OCI-LY3 (cell line): Measurements from ENCODE around the gene CBR1.
"Not testable (repeated sequence)": the region's sequence is repeated elsewhere in the genome, so short reads cannot be mapped to it uniquely, and the experiment has no call there.

Experiments used
- H2AFZ ChIP-seq: fragments of 200-600, 300-600 bp; shearing (Covaris generic); 2 replicates; pipeline ENCODE4 v1.6.0; 2014; ENCODE audit warnings: antibody characterized with exemption, low read depth, low read length
- H3K27ac ChIP-seq: fragments of 200-600, 300-600 bp; sonication (generic); 2 replicates; pipeline ENCODE4 v1.5.1; 2014; ENCODE audit warnings: mild to moderate bottlenecking, low read length, moderate library complexity, mixed read lengths
- H3K27me3 ChIP-seq: fragments of 200-600, 300-600 bp; sonication (generic); 2 replicates; pipeline ENCODE4 v1.6.1; 2014; ENCODE audit warnings: low read depth, low read length, mixed read lengths
- H3K36me3 ChIP-seq: fragments of 200-600, 300-600 bp; sonication (generic); replicated peaks from 2 replicates; pipeline ENCODE3; 2014; ENCODE audit warnings: low read depth, low read length, mixed read lengths
- H3K4me1 ChIP-seq: fragments of 300-600, 200-600 bp; sonication (generic); 2 replicates; pipeline ENCODE4 v1.6.1; 2014; ENCODE audit warnings: low read length, mixed read lengths
- H3K4me2 ChIP-seq: fragments of 200-600, 300-600 bp; sonication (generic); 2 replicates; pipeline ENCODE4 v1.6.1; 2014; ENCODE audit warnings: low read length, mixed read lengths
- H3K4me3 ChIP-seq: fragments of 300-600, 200-600 bp; sonication (generic); 2 replicates; pipeline ENCODE4 v1.5.1; 2014; ENCODE audit warnings: antibody characterized with exemption, mild to moderate bottlenecking, low read length, moderate library complexity
- H3K79me2 ChIP-seq: fragments of 300-600, 200-600 bp; shearing (Covaris generic); 2 replicates; pipeline ENCODE4 v1.6.1; 2014; ENCODE audit warnings: mild to moderate bottlenecking, low read length, mixed read lengths
- H3K9ac ChIP-seq: fragments of 300-600, 200-600 bp; shearing (Covaris generic); 2 replicates; pipeline ENCODE4 v1.6.0; 2014; ENCODE audit warnings: mild to moderate bottlenecking, low read length, moderate library complexity
- H3K9me3 ChIP-seq: fragments of 200-600, 300-600 bp; shearing (Covaris generic); 2 replicates; pipeline ENCODE4 v1.6.1; 2014; ENCODE audit warnings: low read length, mixed read lengths; ENCODE audit not compliant: insufficient read depth
- H4K20me1 ChIP-seq: fragments of 200-600, 300-600 bp; sonication (generic); 2 replicates; pipeline ENCODE4 v1.6.1; 2016; ENCODE audit warnings: low read length, mixed read lengths; ENCODE audit not compliant: insufficient read depth
- EZH2phosphoT487 ChIP-seq: fragments of 200-600 bp; shearing (Covaris generic); IDR thresholded peaks from 2 replicates; pipeline ENCODE4 v1.6.1; 2018; ENCODE audit warnings: antibody characterized with exemption, mixed run types, low read depth
- TF ChIP-seq, protein P1 (sequence below): fragments of 200-600, 300-600 bp; sonication (generic); IDR thresholded peaks from 2 replicates; pipeline ENCODE4 v1.5.1; 2014; ENCODE audit warnings: antibody characterized with exemption, low read length, low read depth

Gene CBR1

DNA sequence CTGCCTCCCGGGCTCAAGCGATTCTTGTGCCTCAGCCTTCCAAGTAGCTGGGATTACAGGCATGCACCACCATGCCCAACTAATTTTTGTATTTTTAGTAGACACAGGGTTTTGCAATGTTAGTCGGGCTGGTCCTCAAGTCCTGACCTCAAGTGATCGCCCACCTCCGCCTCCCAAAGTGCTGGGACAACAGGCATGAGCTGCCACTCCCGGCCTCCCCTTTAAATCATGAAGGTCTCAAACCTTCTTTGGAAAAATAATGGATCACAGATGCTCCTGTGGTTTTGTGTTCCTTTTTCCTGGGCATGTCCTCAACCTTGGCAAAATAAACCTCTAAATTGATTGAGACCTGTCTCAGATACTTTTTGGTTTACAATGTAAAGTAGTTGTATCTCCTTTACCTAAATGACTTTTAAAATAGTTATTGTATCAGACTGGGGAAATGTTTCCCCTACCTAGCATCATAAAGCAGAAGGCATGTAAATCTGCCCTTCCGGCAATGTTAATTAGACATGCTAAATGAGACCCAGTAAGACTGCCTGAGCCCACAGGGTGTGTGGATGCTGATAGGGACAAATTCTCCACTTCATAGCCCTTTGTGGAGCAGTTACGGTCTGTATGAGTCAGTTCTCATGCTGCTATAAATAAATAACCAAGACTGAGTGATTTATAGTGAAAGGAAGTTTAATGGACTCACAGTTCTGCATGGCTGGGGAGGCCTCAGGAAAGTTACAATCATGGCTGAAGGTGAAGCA, 27.8 kb downstream of the CBR1 start:
- H2AFZ ChIP-seq = no peak overlapping the region
- peaks cover 2% of the 10 kb centered on the region for H3K4me1 ChIP-seq
- H3K79me2 ChIP-seq = no peaks in the 10 kb centered on the region
- no peaks in the 10 kb centered on the region for H3K27me3 ChIP-seq
- TF ChIP-seq, protein P1, sequence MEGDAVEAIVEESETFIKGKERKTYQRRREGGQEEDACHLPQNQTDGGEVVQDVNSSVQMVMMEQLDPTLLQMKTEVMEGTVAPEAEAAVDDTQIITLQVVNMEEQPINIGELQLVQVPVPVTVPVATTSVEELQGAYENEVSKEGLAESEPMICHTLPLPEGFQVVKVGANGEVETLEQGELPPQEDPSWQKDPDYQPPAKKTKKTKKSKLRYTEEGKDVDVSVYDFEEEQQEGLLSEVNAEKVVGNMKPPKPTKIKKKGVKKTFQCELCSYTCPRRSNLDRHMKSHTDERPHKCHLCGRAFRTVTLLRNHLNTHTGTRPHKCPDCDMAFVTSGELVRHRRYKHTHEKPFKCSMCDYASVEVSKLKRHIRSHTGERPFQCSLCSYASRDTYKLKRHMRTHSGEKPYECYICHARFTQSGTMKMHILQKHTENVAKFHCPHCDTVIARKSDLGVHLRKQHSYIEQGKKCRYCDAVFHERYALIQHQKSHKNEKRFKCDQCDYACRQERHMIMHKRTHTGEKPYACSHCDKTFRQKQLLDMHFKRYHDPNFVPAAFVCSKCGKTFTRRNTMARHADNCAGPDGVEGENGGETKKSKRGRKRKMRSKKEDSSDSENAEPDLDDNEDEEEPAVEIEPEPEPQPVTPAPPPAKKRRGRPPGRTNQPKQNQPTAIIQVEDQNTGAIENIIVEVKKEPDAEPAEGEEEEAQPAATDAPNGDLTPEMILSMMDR = no peak
- TF ChIP-seq EZH2phosphoT487 = no peak
- H3K36me3 ChIP-seq = no peaks in the 10 kb centered on the region
- no peak overlapping the region for H3K4me3 ChIP-seq
- no peak overlapping the region for H3K4me2 ChIP-seq
- no peaks in the 10 kb centered on the region for H4K20me1 ChIP-seq
- no peak overlapping the region for H3K9ac ChIP-seq
- H3K27ac ChIP-seq = no peak overlapping the region
- H3K9me3 ChIP-seq = peaks cover 9% of the 10 kb centered on the region; the same call in 1 of the 2 replicates

DNA sequence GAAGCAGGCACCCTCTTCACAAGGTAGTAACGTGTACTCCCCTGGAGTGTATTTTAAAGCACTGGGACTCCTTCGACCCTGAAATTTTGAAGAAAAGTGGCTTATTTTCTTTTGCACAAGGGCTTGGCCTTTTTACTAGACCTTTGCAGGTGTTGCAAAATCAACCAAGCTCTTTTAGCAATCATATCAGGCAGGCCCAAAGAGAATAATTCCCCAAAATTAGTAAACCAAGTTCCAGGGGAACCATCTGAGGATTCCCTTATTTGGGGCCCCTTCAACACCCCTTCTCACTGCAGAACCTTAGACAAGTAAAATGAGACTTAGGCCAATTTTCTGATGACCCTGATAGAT, 28.3 kb downstream of the CBR1 start:
- H3K9ac ChIP-seq = no peak overlapping the region
- no peaks in the 10 kb centered on the region for H3K79me2 ChIP-seq
- peaks cover 2% of the 10 kb centered on the region for H3K4me1 ChIP-seq
- H3K36me3 ChIP-seq = no peaks in the 10 kb centered on the region
- no peak overlapping the region for H3K27ac ChIP-seq
- no peak overlapping the region for H2AFZ ChIP-seq
- no peak overlapping the region for H3K4me3 ChIP-seq
- TF ChIP-seq, protein P1 = no peak
- TF ChIP-seq EZH2phosphoT487 = no peak
- H3K9me3 ChIP-seq = peaks cover 9% of the 10 kb centered on the region; the same call in 1 of the 2 replicates
- H3K27me3 ChIP-seq = no peaks in the 10 kb centered on the region
- no peak overlapping the region for H3K4me2 ChIP-seq
- H4K20me1 ChIP-seq = no peaks in the 10 kb centered on the region

DNA sequence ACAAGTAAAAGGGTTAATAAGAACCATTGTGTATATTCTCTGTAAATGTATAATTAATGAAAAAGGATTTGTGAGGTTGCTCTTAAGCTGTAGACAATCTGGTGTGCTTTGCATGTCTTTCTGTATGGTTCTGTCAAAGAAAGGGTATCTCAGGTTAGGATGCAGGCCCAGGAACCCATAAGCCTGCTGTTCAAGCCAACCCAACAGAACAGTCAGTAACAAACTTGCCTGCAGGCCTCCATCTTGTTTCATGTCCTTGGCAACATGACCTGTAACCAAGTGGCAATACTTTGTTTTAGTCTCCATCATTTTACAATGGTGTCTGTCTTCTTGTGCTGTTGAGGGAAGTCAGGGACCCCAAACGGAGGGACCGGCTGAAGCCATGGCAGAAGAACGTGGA, 29.2 kb downstream of the CBR1 start:
- H3K36me3 ChIP-seq = no peaks in the 10 kb centered on the region
- H3K27me3 ChIP-seq = no peaks in the 10 kb centered on the region
- H2AFZ ChIP-seq = no peak overlapping the region
- H3K9ac ChIP-seq = no peak overlapping the region
- no peaks in the 10 kb centered on the region for H4K20me1 ChIP-seq
- no peak overlapping the region for H3K27ac ChIP-seq
- H3K9me3 ChIP-seq = peaks cover under 1% of the 10 kb centered on the region; the same call in 1 of the 2 replicates
- no peak overlapping the region for H3K4me2 ChIP-seq
- peaks cover 2% of the 10 kb centered on the region for H3K4me1 ChIP-seq
- TF ChIP-seq, protein P1 = no peak
- no peak for TF ChIP-seq EZH2phosphoT487
- no peaks in the 10 kb centered on the region for H3K79me2 ChIP-seq
- H3K4me3 ChIP-seq = no peak overlapping the region

DNA sequence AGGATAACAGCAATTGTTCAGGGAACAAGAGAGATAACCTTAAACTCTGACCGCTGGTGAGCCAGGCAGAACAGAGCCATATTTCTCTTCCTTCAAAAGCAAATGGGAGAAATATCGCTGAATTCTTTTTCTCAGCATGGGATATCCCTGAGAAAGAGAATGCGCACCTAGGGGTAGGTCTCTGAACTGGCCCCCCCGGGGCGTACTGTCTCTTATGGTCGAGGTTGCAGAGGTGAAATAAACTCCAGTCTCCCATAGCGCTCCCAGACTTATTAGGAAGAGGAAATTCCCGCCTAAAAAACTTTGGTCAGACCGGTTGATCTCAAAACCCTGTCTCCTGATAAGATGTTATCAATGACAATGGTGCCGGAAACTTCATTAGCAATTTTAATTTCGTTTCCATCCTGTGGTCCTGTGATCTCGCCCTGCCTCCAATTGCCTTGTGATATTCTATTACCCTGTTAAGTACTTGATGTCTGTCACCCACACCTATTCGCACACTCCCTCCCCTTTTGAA, 29.9 kb downstream of the CBR1 start:
- H3K79me2 ChIP-seq = not testable (repeated sequence)

More for the DNA sequence above, 29.9 kb downstream of the CBR1 start:
- H2AFZ ChIP-seq, H3K27ac ChIP-seq, H3K4me3 ChIP-seq, H3K36me3 ChIP-seq, H3K4me1 ChIP-seq, H3K9ac ChIP-seq, H3K4me2 ChIP-seq, H4K20me1 ChIP-seq, H3K9me3 ChIP-seq, H3K27me3 ChIP-seq: not testable (repeated sequence)
